ENCODE results near the gene NUCKS1. TPM values are rescaled to one million over a fixed set of nuclear protein-coding genes. Genes with fewer than 3 reads are reported as not detected.
"Not testable (repeated sequence)": the region's sequence is repeated elsewhere in the genome, so short reads cannot be mapped to it uniquely, and the experiment has no call there.

NUCKS1 gene
- total RNA-seq, 3 donors from 2014 or later = 84.5 to 107 (median 93.4) TPM

DNA sequence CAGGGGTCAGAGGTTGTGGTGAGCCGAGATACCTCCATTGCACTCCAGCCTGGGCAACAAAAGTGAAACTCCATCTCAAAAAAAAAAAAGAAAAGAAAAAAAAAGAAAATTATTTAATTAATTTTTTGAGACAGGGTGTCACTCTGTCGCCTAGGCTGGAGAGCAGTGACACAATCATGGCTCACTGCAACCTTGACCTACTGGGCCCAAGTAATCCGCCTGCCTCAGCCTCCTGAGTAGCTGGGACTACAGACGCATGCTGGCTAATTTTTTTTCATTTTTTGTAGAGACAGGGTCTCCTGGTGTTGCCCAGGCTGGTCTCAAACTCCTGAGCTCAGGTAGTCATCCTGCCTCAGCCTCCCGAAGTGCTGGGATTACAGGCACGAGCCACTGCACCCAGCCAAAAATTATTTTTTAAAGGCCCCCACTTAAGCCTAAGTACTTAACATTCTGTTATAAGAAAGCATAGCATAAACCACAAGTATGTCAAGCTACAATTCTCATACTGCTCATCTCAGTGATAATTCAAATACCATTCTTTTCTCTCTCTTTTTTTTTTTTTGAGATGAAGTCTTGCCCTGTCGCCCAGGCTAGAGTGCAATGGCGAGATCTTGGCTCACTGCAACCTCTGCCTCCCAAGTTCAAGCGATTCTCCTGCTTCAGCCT is 19.9 kb downstream of the NUCKS1 start:
- DNase-seq (no peak), ATAC-seq (no peak)
- peaks cover 28% of the 10 kb centered on the region for H3K4me1 Mint-ChIP-seq (ENCODE audit: low read depth)
- H3K4me3 Mint-ChIP-seq = no peak overlapping the region
- no peaks in the 10 kb centered on the region for H3K27me3 Mint-ChIP-seq (ENCODE audit: low read depth)
- H3K9me3 Mint-ChIP-seq = no peaks in the 10 kb centered on the region
- H3K36me3 Mint-ChIP-seq (ENCODE audit: insufficient read depth) = peaks cover 14% of the 10 kb centered on the region

DNA sequence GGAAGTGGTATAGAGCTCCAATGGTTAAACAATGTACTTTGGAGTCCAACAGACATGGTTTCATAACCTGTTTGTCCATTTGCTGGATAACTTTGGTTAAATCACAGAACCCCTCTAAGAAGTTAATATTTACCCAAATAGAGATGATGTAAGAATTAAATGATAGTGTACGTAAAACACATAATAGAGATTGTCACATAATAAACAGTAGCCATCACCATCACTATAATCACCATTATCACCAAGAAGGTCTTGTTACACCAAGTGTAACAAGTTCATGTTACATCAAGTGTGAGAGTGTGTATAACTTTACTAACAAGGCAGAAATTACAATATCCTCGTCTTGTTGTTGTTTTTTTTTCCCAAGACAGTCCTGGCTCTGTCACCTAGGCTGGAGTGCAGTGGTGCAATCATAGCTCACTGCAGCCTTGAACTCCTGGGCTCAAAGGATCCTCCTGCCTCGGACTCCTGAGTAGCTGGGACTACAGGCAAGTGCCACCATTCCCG is 23.3 kb downstream of the NUCKS1 start:
- peaks cover 14% of the 10 kb centered on the region for H3K4me1 Mint-ChIP-seq (ENCODE audit: low read depth)
- DNase-seq = no peak

DNA sequence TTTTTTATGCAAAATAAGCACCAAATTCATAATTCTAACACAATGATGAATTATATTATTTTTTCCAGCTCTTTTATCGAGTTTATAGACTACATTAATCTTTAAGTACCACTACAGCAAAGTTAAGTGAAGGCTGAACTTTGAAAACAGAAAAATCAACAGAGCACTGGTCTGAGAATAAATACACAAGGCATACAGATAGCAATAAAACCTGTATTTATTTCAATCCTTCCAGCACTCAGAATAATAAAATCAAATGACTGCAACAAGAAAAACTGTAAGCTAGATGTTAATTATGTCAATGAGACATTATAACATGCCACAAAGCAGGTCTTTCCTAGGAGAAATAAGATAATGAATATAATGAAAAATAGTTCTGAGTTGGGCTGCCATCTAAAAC is 24.5 kb downstream of the NUCKS1 start:
- H3K4me3 Mint-ChIP-seq = no peak overlapping the region

More for the DNA sequence above, 23.3 kb downstream of the NUCKS1 start:
- ATAC-seq = no peak
- no peaks in the 10 kb centered on the region for H3K27me3 Mint-ChIP-seq (ENCODE audit: low read depth)
- peaks cover 26% of the 10 kb centered on the region for H3K36me3 Mint-ChIP-seq (ENCODE audit: insufficient read depth)
- no peaks in the 10 kb centered on the region for H3K9me3 Mint-ChIP-seq
- H3K4me3 Mint-ChIP-seq = no peak overlapping the region

DNA sequence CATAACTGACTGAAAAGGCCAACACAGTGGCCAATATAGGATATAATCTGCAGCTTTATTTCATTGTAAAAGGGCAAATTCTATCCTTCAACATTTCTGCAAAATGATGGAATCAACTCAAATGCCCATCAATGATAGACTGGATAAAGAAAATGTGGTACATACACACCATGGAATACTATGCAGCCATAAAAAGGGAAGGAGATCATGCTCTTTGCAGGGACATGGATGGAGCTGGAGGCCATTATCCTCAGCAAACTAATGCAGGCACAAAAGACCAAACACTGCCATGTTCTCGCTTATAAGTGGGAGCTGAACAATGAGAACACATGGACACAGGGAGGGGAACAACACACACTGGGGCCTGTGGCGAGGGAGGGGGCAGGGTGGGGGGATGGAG is 29.2 kb downstream of the NUCKS1 start:
- H3K4me1 Mint-ChIP-seq (ENCODE audit: low read depth); H3K27me3 Mint-ChIP-seq (ENCODE audit: low read depth); H3K4me3 Mint-ChIP-seq; H3K9me3 Mint-ChIP-seq; DNase-seq; ATAC-seq: not testable (repeated sequence)
- peaks cover 48% of the 10 kb centered on the region for H3K36me3 Mint-ChIP-seq (ENCODE audit: insufficient read depth)

More for the DNA sequence above, 24.5 kb downstream of the NUCKS1 start:
- Mint-ChIP-seq H3K9me3 (no peaks in the 10 kb centered on the region), H3K27me3 (ENCODE audit: low read depth) (no peaks in the 10 kb centered on the region), H3K4me1 (ENCODE audit: low read depth) (peaks cover 7% of the 10 kb centered on the region), H3K36me3 (ENCODE audit: insufficient read depth) (peaks cover 27% of the 10 kb centered on the region)
- ATAC-seq = no peak
- DNase-seq = no peak

DNA sequence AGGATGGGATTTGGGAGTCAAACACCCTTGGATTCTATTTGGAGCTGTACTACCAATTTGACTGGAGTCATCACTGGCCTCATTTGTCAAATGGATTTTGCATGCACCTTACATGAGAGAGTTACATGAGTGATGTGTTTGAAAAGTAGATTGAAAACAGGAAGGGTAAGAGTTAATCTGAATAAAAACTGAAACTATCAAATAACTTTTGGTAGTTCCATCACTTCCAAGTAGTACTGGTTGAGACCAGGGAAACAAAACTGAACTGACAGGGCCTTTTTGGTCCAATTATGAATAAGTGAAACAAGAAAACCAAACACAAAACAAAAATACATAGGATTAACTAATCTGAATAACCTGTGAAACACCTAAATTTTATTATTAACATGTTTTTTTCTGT is 30.2 kb downstream of the NUCKS1 start:
- no peaks in the 10 kb centered on the region for H3K9me3 Mint-ChIP-seq
- DNase-seq (no peak), ATAC-seq (peak; percentile 65)
- peaks cover 8% of the 10 kb centered on the region for H3K4me1 Mint-ChIP-seq (ENCODE audit: low read depth)
- no peaks in the 10 kb centered on the region for H3K27me3 Mint-ChIP-seq (ENCODE audit: low read depth)
- H3K4me3 Mint-ChIP-seq = no peak overlapping the region
- peaks cover 49% of the 10 kb centered on the region for H3K36me3 Mint-ChIP-seq (ENCODE audit: insufficient read depth)

DNA sequence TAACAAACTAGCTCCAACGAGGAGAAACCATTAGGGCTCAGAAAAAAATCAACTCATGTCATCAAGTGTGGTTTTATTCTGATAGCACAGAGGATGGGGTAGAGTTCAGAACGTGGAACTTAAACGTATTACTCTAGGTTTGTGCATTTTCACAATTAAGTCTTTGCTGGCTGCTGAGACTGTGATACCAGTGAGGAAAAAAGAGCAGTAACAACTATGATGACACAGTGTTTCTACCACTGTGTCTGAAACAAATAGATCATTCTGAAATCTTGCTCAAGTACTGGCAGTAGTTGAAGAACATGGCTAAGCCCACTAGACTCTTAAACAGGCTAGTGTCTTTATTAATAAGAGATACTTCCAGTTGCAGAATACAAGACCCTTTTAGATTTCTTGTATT is 31.0 kb downstream of the NUCKS1 start:
- H3K4me1 Mint-ChIP-seq (ENCODE audit: low read depth) = peaks cover 8% of the 10 kb centered on the region
- H3K4me3 Mint-ChIP-seq = no peak overlapping the region
- H3K27me3 Mint-ChIP-seq (ENCODE audit: low read depth) = no peaks in the 10 kb centered on the region
- no peaks in the 10 kb centered on the region for H3K9me3 Mint-ChIP-seq
- ATAC-seq (peak; percentile 48 to 53), DNase-seq (no peak)
- peaks cover 46% of the 10 kb centered on the region for H3K36me3 Mint-ChIP-seq (ENCODE audit: insufficient read depth)

DNA sequence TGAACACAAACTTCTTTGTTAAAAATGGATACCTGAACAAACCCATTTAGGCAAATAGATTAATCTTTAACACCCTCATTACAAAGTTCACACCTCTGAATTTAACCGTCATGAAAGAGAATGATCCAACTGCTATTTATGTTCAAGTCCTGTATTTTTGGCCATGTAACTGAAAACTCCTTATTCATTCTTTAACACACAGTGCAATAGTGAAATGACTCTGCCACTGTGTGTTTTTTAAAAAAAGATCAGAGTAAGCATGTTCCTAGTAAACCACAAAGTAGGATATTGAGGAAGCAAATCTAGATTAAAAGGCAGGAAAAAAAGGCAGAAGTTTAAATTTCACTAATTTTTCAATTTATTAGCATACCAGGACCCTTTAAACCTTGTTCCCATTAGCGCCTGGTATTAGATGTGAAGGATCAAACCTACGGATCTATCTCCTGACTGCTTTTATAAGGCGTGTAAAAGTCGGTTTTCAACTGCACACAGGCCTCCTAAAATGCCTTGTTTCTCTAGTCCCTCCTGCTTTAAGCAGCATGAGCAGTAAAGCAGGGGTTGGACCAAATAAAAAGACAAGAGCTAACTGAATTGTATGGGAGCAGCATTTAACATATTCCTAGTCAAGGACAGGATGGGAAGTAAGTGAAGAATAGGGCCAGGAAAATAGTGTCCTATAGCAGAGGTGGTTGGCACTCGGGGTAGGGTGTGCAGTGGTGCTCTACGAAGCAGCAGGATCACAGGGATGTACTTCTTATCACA is 33.4 kb downstream of the NUCKS1 start:
- DNase-seq (no peak), ATAC-seq (no peak)
- Mint-ChIP-seq H3K4me1 (ENCODE audit: low read depth) (peaks cover 11% of the 10 kb centered on the region), H3K36me3 (ENCODE audit: insufficient read depth) (peaks cover 40% of the 10 kb centered on the region), H3K27me3 (ENCODE audit: low read depth) (no peaks in the 10 kb centered on the region), H3K4me3 (no peak overlapping the region), H3K9me3 (no peaks in the 10 kb centered on the region)

DNA sequence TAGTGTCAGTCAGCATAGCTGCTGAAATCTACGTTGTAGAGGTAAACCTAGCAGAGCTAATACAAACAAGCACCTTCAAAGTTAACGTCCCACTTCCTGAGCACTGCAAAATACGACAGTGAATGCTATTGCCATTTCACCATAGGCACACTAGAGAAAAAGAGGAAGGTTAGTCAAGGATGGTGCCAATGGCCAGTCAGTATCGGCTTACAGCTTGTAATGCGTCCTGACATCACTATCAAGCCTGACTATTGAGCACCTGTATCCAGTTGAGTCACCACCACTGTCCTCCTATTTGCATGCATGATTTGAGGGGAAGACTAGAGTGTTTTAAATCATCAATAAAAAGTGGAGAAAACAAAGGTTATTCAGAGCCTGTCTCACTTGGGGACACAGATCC is 34.4 kb downstream of the NUCKS1 start:
- H3K9me3 Mint-ChIP-seq = no peaks in the 10 kb centered on the region
- no peaks in the 10 kb centered on the region for H3K27me3 Mint-ChIP-seq (ENCODE audit: low read depth)
- no peak overlapping the region for H3K4me3 Mint-ChIP-seq
- DNase-seq (no peak), ATAC-seq (no peak)
- H3K4me1 Mint-ChIP-seq (ENCODE audit: low read depth) = peaks cover 19% of the 10 kb centered on the region
- H3K36me3 Mint-ChIP-seq (ENCODE audit: insufficient read depth) = peaks cover 39% of the 10 kb centered on the region

DNA sequence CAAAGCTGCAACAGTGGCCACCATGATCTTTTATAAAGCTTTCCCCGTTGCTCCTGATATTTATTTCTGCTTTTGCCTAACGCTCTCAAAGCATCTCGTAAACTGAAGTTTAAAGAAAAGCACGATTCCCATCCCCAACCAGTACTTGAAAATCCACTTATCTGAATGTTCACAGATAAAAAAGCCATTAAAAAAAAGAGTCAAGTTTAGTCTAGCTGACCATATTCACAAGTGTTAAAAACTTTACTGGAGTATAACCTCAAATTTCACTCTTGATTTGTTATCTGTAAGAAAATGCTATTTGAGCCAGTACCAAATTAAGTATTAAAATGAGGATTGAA is 35.1 kb downstream of the NUCKS1 start:
- Mint-ChIP-seq H3K4me3 (no peak overlapping the region), H3K9me3 (no peaks in the 10 kb centered on the region), H3K36me3 (ENCODE audit: insufficient read depth) (peaks cover 35% of the 10 kb centered on the region), H3K27me3 (ENCODE audit: low read depth) (no peaks in the 10 kb centered on the region), H3K4me1 (ENCODE audit: low read depth) (peaks cover 16% of the 10 kb centered on the region)
- no peak for ATAC-seq
- no peak for DNase-seq

DNA sequence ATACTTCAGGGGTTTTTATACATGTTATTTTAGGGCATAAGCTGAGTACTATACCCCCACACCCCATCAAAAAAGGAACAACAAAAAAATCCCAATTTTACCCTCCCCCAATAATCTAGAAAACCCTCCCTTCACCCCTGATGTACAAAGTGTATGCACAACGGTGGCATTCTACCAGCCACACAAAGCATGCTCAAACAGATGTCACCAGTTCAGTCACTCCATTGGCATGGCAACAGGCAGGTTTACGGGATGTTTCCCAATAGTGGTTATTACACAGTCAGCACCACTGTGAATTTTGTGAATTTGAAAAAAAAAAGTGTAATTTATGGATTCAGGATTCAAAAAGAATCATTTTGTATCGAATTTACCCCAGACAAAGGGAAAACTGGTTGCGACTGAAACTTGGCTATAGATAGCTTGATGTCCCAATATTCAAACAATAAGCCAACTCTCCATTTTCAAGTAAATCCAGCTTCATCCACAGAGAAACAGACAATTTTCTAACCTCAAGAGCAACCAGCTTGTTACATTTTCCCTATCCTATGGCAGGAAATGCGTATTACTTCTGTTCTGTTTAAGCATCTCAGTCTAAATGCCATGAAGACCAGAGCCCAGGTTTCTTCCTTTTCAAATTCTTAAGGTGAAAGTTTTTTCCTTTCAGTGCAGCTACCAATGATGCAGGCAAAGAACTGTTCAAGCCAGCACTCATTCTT is 35.6 kb downstream of the NUCKS1 start:
- DNase-seq = no peak
- peaks cover 29% of the 10 kb centered on the region for H3K36me3 Mint-ChIP-seq (ENCODE audit: insufficient read depth)
- H3K9me3 Mint-ChIP-seq = no peaks in the 10 kb centered on the region
- no peak overlapping the region for H3K4me3 Mint-ChIP-seq
- ATAC-seq = no peak
- H3K27me3 Mint-ChIP-seq (ENCODE audit: low read depth) = no peaks in the 10 kb centered on the region
- H3K4me1 Mint-ChIP-seq (ENCODE audit: low read depth) = peaks cover 11% of the 10 kb centered on the region

DNA sequence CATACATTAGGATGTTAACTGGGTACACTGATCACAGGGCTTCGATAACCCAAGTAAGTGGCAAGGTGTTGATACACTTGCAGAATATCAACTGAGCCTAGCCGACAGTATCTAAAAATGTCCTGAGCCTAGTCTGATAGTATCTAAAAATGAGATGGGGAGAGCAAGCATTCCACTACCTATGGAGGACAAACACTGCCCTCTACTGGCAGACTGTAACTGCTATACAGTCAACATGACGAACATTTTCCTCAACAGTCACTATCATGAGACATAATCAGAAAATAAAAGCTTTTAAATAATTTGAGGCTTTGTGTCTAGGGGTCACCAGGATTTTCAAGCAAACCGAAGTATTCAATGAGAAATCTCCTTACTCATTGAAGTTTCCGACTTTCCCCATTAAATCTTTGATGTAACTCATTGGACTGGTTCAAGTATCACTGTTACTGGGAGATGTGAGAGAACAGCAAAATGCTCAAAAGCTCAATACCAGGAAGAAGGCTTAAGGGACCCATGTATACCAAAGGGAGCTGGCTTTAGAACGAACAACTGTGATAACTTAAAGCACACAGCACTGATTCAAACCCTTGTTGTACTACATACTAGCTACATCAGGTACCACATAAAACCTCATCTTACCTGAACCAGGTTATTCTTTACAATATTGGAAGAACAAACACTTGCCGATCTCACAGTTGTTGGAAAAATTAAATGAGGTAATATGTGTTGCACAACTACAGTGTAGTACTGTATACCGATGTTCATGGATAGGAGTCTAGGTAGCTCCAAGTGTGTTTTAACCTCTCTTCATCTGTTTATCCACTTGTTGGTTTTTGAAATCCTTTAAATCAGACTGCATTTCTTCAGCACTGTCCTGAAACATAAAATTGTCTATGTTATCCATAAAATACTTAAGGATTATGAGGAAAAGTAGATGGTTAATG is 38.6 kb downstream of the NUCKS1 start:
- H3K4me3 Mint-ChIP-seq = no peak overlapping the region
- peaks cover 11% of the 10 kb centered on the region for H3K4me1 Mint-ChIP-seq (ENCODE audit: low read depth)
- peaks cover 21% of the 10 kb centered on the region for H3K36me3 Mint-ChIP-seq (ENCODE audit: insufficient read depth)
- no peaks in the 10 kb centered on the region for H3K27me3 Mint-ChIP-seq (ENCODE audit: low read depth)
- ATAC-seq = peak; percentile 92 to 95
- peak; percentile 62 for DNase-seq
- no peaks in the 10 kb centered on the region for H3K9me3 Mint-ChIP-seq

DNA sequence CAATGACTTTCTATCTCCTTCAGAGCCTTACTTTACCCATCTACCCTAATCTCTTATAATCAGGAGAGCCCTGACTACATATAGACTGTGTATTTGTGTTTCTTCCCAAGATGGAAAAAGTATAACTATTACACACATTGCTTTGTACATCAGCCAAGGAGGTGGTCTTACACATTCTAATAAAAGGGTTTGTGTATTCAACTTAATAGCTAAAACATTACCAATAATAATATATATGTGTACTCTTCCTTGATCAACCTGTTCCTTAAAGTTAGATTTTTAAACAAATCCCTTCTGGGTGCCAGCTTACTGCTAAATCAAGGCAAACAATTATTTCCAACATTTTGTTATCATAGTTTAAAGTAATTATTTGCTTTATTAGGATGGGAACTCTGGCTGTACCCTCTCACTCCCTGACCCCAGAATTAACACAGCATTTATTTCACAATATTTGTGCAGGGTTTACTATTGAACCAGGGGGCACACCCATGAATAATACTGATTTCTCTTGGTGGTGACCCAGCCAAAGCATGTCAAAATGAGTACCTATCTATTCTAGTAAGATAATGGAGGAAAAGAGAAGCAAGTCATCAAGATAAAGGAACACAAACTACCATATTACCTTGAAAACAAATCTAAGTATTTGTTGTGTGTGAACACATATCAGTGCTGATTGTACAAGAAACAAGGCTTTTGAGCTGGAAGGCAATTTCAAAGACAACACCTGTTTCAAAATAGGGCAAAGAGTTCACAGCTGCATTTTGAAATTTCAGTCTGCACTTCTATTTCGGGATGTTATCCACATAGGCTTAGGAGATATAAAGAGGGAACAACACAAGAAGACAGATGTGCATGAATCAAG is 39.5 kb downstream of the NUCKS1 start:
- no peak overlapping the region for H3K4me3 Mint-ChIP-seq
- peaks cover 15% of the 10 kb centered on the region for H3K36me3 Mint-ChIP-seq (ENCODE audit: insufficient read depth)
- peaks cover 11% of the 10 kb centered on the region for H3K4me1 Mint-ChIP-seq (ENCODE audit: low read depth)

DNA sequence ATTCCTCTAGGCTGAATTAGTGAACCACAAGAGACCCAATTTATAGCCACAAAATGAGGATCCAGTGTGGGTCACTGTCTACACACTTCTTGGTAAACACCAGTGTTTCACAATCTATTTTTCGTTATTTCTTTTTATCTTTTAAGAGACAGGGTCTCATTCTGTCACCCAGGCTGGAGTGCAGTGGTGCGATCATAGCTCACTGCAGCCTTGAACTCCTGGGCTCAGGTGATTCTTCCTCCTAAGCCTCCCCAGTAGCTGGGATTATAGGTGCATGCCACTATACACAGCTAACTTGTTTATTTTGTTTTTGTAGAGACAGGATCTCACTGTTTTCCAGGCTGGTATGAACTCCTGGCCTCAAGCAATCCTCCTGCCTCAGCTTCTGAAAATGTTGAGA is 40.3 kb downstream of the NUCKS1 start:
- no peak for ATAC-seq
- DNase-seq = no peak
- no peaks in the 10 kb centered on the region for H3K27me3 Mint-ChIP-seq (ENCODE audit: low read depth)

More for the DNA sequence above, 39.5 kb downstream of the NUCKS1 start:
- DNase-seq = no peak
- Mint-ChIP-seq H3K9me3 (no peaks in the 10 kb centered on the region), H3K27me3 (ENCODE audit: low read depth) (no peaks in the 10 kb centered on the region)
- ATAC-seq = no peak

More for the DNA sequence above, 40.3 kb downstream of the NUCKS1 start:
- Mint-ChIP-seq H3K4me3 (no peak overlapping the region), H3K36me3 (ENCODE audit: insufficient read depth) (peaks cover 13% of the 10 kb centered on the region), H3K9me3 (no peaks in the 10 kb centered on the region), H3K4me1 (ENCODE audit: low read depth) (peaks cover 15% of the 10 kb centered on the region)
